GM21360 (cell line): ENCODE data around the gene ANK3.
"Not testable (repeated sequence)": the region's sequence is repeated elsewhere in the genome, so short reads cannot be mapped to it uniquely, and the experiment has no call there.

Source experiments
- ATAC-seq: cut with Tn5 transposase; IDR thresholded peaks from one replicate; pipeline ENCODE4 v1.9.1; 2021; ENCODE audit warnings: mild to moderate bottlenecking, moderate library complexity; ENCODE audit not compliant: unreplicated experiment

ANK3 gene

DNA sequence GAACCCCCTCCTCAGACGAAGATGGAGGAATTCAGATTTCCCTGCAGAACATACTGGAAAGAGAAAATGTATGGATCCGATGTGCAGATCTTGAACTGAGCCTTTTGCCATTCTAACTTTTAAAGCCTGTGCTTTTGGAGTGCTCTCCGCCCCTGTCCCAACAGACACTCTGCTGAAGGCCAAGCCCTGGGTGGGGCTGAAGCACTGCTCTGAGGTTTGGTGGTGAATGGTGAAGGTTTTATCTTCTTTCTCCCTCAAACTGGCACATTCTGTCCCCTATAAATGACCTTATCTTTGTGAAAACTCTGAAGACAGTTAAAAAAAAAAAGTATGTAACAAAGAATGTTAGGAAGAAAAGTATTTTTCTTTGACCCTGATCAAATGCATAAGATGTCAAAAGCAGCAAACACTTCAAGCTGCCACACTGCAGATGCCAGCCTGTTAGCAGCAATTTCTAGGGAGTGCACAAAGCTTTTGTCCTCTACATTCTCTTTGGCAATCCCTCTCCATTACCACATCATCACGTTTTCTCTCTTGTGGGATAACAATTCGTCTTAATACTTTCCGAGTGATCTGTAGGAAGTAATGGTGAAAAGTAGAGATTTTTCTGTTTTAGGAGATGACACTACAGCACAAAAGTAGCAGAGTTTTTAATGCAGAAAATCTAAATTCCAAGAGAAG, 346.0 kb downstream of the ANK3 start:
- ATAC-seq = no peak

DNA sequence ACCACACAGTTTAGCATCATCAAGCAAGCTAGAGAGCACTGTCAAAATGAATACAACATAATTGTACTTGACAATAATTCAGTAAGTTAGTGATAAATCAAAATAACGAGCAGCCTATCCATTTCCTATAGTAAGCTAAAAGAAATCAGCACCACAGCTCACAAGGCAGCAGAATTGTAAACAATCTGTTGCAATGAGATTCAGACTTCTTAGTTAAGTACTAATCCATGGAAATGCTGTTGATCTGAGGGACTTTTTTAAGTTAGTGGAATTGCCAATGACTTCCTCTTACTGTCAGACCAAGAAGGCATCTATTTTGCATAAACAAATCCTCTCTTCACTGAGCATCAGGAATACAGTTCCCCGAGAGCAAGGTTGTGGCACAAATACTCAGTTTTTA, 346.8 kb downstream of the ANK3 start:
- no peak for ATAC-seq

DNA sequence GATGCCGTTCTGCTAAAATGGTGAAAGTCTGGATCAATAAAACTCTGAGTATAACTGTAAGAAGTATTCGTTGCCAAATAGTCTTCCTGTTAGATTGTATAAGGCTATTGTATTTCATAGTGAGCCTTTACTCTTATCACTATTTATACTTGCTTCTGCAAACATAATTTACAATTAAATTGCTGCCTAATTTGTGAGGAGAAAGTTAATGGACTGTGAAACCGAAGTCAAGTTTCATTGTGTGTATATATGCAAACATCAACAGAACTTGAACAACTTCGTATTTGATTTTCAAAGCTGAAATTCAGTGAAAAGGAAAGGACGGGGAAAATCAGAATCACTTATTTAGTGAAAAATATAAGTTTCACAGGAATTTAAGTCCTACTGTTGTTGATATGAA, 347.4 kb downstream of the ANK3 start:
- no peak for ATAC-seq

DNA sequence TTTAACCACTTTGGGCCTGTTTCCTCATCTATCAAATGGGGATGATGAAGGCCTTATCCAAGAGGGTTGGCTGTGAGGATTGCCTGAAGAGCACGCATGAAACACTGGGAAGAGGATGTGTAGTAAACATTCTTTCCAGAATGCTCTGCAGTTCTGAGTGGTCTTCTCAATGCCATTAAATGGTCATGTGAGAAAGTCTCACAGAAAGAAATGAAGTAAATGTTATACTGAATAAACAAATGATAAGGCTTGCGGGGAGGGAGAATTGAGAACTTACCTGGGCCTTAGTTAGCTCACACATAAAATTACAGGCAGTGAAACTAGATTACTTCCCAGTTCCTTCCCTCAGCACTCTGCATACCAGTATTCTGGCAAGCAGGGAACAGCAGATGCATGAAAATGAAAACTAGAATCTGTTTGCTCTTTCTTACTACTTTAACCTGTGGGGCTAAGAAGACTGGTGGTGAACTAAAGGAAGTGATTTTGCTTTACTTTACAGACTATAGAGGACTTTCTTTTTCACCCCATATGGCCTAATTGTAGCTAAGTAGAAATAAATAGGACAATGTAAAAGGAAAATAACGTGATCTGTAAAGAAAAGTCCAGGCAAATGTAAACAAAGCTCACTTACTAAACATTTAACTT, 348.1 kb downstream of the ANK3 start:
- ATAC-seq = no peak

DNA sequence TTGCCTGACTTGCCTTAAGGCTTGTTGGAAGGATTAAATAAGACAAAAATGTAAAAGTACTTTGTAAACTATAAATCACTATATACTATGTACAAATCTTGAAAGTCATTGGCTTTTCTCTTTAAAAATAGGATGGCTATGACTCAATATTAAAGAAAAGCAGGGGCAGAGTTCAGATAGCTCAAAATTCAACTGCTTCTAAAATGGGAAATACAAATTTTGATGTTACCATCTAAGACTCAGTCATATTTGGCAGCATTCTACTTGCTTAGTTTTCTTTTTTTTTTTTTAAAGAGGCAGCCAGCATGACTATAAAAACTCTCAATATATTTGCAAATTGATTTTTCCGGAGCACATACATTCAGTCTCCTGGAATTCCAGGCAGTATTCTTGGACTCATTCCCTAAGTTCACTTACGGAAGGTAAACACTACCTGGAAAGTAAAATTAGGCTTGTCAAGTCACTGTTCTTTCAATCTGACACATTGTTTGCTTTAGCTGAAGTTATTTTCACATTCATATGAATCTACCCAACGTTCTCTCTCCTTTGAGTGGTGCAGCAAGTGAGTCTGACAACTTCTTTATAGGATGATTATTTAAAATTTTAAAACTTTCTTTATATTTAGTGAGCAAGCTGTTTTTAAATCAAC, 349.5 kb downstream of the ANK3 start:
- ATAC-seq = no peak

DNA sequence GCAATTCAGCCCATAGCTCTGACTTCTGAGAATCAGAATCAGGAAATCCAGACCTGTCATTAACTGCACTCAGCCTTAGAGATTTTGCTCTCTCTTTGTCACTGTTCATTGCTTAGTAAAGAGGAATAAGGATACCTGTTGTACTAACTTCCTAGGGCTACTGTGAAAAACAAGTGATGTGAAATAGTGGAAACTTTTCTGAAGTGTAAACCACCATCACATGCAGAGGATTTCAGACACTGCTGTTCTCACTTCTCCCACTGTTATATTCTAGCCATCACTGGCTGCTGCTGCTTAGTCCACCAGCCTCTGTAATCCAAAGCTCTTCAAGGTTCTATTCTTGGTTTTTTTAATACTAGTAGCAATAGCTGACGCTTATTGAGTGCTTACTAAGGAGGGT, 353.7 kb downstream of the ANK3 start:
- ATAC-seq = no peak

DNA sequence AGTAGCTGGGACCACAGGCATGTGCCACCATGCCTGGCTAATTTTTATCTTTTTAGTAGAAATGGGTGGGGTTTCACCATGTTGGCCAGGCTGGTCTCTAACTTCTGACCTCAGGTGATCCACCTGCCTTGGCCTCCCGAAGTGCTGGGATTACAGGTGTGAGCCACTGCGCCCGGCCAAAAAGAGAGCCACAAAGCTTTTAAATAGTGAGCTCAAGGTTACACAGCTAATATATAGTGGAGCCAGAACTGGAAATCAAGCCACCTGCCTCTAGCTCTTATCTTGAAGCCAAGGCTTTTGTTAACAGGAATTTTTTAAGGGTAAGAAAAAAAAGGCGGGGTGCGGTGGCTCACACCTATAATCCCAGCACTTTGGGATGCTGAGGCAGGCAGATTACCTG, 354.3 kb downstream of the ANK3 start:
- ATAC-seq = not testable (repeated sequence)

DNA sequence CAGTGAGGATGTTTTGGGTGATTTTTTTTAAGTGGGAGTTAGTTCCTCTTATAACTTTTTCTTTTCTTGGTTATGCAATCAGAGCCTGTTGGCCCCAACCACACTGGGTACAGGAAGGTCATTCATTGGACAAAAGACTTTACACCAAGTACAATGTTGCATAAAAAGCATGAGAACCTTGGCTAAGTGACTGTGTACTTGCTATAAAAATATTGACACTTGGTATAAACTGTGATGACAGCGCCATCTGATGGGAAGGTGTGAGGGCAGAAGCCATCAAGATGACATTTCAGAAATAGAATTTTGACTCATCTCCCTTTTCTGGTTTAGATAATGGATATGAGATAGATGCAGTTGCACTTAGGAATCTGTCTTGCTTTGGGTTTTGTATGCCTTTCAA, 357.0 kb downstream of the ANK3 start:
- peak; percentile 52 for ATAC-seq

DNA sequence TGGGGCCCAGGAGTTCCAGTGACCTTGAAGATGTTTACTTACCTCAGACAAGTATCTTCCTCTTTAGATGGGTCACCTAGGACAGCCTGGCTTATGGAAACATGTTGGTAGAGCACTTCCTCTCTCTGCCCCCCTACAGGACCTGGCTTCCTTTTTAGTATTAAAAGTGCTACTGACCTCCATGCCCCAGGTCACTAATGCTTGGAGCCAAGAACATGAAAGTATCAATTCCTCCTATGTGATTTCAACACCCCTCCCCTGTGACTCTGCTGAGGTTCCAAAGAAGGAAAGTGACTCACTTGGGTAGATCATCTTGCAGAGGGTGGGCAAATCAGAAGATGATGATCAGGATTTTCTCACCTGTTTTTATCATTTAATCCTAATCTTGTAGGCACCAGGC, 358.0 kb downstream of the ANK3 start:
- peak; percentile 78 for ATAC-seq

DNA sequence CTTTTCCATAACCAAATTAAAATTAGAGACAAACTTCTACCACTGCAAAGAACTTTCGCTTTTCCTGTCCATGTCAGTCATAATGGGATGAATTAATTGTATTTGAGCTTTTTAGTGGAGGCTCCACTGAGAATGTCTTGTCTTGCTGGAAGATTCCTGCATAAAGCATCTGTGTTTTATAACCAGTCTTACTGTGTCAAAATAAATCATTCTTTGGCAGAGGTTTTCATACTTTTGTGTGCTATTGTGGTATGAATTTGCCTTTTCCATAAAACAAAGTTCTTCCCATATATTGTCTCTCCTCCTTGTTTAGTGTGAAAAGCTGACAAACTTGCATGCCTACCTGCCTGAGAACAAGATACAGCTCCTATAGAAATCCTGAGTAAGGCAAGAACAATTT, 358.5 kb downstream of the ANK3 start:
- no peak for ATAC-seq

DNA sequence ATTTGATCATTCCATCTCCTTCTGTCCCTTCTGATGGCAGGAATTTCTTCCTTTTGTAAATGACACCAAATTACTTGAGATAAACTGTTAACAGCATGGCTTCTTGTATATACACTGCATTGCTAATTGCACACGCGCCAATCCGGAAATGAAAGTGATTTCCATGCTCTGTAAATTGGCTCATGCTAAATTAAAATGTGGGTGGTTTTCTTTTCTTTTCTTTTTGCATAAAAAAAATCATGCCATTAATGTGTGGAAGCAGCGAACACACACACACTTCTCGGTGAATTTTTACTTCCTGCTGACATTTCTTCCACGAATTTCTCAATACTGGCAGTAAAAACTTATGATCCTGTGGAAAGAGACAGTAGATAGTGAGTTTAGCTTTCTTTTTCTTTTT, 360.2 kb downstream of the ANK3 start:
- ATAC-seq = no peak

DNA sequence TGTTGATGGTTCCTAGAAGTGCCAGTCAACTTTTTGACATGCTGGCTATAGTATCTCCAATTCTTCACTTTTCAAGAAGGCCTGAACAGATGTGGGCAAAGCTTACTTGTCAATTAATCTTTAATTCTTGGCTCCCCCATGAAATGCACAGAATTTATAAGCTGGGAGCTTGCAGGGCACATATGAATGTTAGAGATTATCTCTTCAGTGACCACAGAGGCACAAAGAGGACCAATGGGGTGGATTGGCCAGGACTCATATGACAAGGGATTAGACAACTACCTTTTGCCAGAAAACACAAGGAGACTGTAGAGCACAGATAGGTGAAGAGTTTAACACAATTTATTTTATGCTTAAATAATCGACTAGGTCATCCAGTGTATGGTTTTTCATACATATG, 361.6 kb downstream of the ANK3 start:
- no peak for ATAC-seq

DNA sequence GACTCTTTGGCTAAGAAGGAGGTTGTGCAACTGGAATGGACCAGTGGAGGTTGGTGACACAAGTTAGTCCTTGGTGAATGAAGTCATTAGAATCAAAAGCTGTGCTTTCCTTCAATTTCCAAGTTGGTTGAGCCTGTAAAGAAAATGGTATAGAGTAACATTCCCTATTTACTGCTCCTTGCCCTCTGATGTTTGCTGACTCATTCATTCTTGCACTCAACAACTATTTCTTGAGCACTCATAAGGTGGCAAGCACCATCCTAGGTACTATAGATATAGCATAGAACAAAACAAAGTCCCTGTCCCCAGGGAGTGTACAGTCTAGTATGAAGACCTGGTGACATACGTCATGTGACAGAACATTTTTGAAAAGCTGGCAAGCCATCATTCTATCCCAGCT, 364.4 kb downstream of the ANK3 start:
- no peak for ATAC-seq

DNA sequence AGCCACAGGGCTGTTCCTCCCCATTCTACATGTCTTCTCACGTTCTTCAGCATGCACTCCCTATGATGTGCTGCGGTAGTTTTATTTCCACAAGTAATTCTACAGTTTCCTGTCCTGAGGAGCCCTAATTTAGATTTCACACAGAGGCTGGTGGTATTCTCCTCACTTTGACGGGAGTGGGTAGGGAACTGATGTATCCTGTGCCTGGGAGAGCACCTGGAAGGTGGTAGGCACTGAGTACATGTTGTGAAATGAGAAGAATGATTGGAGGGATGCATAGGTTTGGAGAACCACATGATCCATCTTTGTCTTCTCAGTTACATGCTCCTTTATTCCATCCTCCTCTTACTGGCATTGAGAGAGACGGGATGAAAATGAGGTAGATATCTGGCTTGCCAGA, 365.2 kb downstream of the ANK3 start:
- ATAC-seq = no peak

DNA sequence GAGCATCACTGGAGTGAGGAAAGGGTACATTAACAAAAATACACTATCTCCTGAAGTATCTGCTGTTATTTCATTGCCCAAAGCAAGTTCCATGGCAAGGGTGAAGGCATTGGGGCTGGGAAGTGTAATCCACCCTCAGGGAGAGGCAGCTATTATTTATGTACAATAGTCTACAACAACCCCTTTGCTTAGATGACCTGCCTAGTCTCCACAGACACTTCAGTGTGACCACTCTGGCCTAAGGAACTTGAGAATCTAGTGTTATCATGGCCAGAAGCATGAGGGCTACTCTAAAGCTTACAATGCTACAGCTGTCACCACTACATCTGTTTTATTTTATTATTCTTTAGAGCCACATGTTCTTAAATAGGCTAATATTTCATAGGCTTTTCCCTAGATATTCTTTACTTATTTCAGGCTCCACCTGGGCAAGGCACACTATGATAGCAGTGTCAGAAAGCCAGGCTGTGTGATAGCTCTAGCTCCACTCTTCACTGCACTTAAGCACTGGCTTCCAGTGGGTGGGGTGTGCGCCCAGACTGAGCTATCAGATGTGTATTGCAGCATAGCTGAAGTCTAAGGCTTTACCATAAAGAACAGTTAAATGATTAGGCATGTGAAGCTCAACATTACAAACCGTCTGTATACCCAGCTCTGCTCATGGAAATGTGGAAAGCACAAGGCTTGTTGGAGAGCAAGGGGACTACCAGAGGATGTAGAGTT, 366.4 kb downstream of the ANK3 start:
- ATAC-seq = no peak

DNA sequence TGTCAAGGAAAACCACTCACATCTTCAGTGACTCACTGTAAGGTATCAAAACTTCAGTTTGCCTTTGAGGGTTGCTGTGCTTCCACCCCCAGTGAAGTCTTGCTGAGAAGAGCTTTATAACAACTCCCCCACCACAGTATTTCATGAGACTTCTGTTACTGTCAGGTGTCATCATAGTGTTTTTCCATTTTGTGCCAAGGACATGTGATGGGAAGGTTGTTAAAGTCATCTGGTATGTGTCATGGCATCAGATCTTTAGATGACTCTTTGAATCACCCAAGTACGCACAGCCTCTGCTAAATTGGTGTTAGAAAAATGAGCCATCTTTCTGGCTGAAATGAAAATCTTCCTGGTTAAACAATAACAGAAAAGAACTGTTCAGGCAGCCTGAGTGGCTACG, 368.3 kb downstream of the ANK3 start:
- no peak for ATAC-seq

DNA sequence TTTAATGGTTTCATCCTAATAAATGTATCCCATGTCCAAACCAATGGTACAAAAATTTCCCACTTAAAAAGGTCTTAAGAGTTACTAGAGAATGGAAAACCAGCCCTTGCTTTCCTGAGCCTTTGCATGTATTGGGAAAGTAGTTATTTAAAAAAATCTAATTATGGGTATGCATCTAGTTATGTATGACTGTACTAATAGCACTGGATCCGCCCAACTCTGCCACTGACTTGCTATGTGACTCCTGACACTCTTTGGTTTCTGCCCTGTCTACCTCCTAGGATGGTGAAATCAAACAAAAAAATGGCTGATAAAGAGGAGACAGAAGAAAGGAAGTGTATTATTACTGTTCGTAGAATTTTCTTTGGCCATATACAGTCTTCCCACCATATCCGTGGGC, 372.9 kb downstream of the ANK3 start:
- ATAC-seq = no peak

DNA sequence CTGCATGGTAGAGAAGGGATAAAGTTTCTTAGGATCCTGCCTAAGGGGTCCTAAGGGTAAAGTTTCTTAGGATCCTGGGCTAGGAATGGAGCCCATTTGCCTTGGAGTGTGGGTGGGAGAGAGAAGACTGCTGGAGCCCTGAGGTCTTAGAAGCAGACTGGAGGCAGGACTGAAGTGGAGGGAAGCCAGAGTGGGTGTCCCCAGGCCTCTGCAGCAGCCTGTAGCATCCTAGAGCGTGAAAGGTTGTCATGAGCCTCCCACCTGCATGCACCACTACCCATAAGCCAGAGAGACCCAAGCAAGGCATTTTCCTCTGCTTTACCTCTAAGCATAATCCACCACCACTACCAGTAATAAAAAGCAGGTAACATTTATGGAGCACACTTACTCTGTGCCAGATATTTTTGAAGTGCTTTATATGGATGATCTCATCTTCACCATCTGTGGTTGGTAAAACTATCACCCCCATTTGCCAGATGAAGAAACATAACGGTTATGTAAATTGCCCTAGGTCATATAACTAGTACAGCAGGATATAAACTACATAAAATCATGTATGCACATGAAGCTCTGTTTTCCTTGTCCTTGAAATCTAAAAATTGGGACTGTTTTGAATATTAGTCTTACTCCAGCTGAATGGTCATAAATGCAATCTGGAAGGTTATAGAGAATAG, 379.8 kb downstream of the ANK3 start:
- no peak for ATAC-seq

DNA sequence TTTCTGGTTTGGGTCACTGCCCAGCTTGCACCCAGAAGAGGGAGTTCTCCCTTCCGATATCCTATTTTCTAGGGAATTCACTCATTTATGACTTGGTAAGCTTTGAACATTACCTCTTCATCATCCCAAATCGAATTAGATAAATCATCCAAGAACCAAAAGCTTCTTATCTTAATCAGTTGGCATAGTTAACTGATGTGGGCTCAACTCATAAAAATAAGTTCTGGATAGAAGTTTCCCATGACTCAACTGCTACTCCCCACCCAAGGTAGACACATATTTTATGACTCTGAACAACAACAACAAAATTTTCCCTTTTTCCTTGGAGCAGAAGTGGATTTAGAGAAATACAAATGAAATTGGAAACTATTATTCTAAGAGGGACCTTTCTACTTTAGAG, 380.4 kb downstream of the ANK3 start:
- ATAC-seq = no peak

DNA sequence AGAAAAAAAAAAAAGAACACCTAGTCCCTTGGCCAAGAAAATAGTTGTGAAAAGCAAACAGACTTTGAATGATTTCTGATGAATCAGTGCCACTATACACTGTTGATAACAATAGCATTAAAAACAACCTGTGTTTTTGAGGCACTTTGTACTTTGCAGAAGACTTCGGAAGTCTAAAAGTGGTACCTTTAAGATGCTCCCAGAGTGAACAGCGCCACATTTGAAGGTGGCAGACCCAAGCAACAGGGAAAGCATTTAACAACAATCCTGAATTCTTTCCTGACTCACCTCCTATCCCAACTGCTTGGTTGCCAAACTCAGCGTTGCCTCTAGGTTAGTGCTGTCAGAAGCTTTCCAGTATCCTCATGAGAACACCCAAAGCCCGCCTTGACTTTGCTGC, 380.9 kb downstream of the ANK3 start:
- no peak for ATAC-seq

DNA sequence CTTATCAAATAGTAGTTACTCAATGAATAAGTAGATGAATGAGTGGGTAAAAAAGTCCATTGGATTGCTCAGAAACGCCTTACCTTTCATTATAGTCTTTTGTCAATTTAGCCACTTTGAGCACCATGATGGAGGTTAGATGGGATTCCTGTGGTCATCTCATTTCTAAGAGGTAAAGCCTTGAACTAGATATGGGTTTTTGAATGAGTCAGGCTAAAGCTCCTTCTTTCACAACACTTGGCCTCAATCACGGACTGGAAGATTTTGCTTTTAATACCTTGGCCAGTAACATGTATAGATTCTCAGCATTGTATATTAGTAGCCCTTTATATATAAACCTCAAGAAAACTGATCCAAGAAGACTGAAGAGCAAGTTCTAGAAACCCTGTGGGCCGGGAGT, 383.6 kb downstream of the ANK3 start:
- ATAC-seq = no peak
